Smooth muscle cell (in vitro differentiated cells): ENCODE measurements around the gene METAP1D. TPM values are rescaled to one million over a fixed set of nuclear protein-coding genes. Genes with fewer than 3 reads are reported as not detected.
A peak's percentile ranks its signal among the peaks of the same experiment; 100 is the strongest.

Experiments
- DNase-seq: peaks from one replicate; lab custom pipeline; 2025; ENCODE audit not compliant: unreplicated experiment; lab: John Stamatoyannopoulos, UW
- H2AFZ ChIP-seq: fragments of 200-600 bp; sonication (generic); 2 replicates; pipeline ENCODE4 v1.6.0; 2016; ENCODE audit warnings: antibody characterized with exemption, low read depth, mild to moderate bottlenecking
- H3F3A ChIP-seq: fragments of 200-600 bp; sonication (generic); 2 replicates; pipeline ENCODE4 v1.6.0; 2017; ENCODE audit warnings: antibody characterized with exemption, low read depth
- H3K27ac ChIP-seq: fragments of 200-600 bp; sonication (generic); 2 replicates; pipeline ENCODE4 v1.5.1; 2016; ENCODE audit warnings: low read depth, mild to moderate bottlenecking
- H3K27me3 ChIP-seq: fragments of 200-600 bp; sonication (generic); 2 replicates; pipeline ENCODE4 v1.6.1; 2016; ENCODE audit warnings: low read depth, mild to moderate bottlenecking
- H3K36me3 ChIP-seq: fragments of 200-600 bp; sonication (generic); 2 replicates; pipeline ENCODE4 v1.5.1; 2016; ENCODE audit warnings: low read depth
- H3K4me1 ChIP-seq: fragments of 200-600 bp; sonication (generic); 2 replicates; pipeline ENCODE4 v1.5.1; 2016; ENCODE audit warnings: low read depth
- H3K4me2 ChIP-seq: fragments of 200-600 bp; sonication (generic); 2 replicates; pipeline ENCODE4 v1.6.0; 2016; ENCODE audit warnings: mild to moderate bottlenecking
- H3K4me3 ChIP-seq: fragments of 200-600 bp; sonication (generic); 2 replicates; pipeline ENCODE4 v1.5.1; 2016; ENCODE audit warnings: mild to moderate bottlenecking
- H3K79me2 ChIP-seq: fragments of 200-600 bp; sonication (generic); 2 replicates; pipeline ENCODE4 v1.6.0; 2016; ENCODE audit warnings: low read depth, mild to moderate bottlenecking
- H3K9ac ChIP-seq: fragments of 200-600 bp; sonication (generic); 2 replicates; pipeline ENCODE4 v1.6.0; 2016; ENCODE audit warnings: low read depth
- H3K9me3 ChIP-seq: fragments of 200-600 bp; sonication (generic); replicated peaks from 2 replicates; pipeline ENCODE4 v1.5.1; 2016; ENCODE audit warnings: low read depth
- H4K20me1 ChIP-seq: fragments of 200-600 bp; sonication (generic); 2 replicates; pipeline ENCODE4 v1.6.0; 2016; ENCODE audit warnings: low read depth
- CTCF ChIP-seq: fragments of 200-600 bp; sonication (generic); IDR thresholded peaks from 2 replicates; pipeline ENCODE4 v1.5.1; 2017; ENCODE audit warnings: borderline replicate concordance, mild to moderate bottlenecking, antibody characterized with exemption; ENCODE audit not compliant: insufficient read depth, poor library complexity, severe bottlenecking
- WGBS: methylation state at CpG from one replicate; pipeline ENCODE4 v1.1.7; 2016; ENCODE audit warnings: low lambda C conversion rate; 5-methylcytosine and 5-hydroxymethylcytosine counted together
- polyA plus RNA-seq: library from polyadenylated mRNA; unstranded; fragments of >200 nt; fragmentation: Nextera tagmentation; extraction: Ambion mirVana; gene quantifications from 2 replicates; pipeline ENCODE4 v1.2.1, GENCODE V29; 2016
- total RNA-seq: library from RNA; depleted of rRNA; stranded (reverse); fragments of >200 nt; gene quantifications from 2 replicates; pipeline ENCODE4 v1.2.3, GENCODE V29; 2014

METAP1D gene
- total and polyA plus RNA-seq, 2 experiments from 2014 or later = 5.9 to 7.5 TPM

GRCh38 chr2:172079416-172079815 lies 79.7 kb downstream of the METAP1D start:
- H3K9ac ChIP-seq = no peak overlapping the region
- H4K20me1 ChIP-seq = no peaks in the 10 kb centered on the region
- no peaks in the 10 kb centered on the region for H3F3A ChIP-seq
- peaks cover 100% of the 10 kb centered on the region for H3K27me3 ChIP-seq
- H3K4me2 ChIP-seq = no peak overlapping the region
- TF ChIP-seq CTCF = no peak
- no peaks in the 10 kb centered on the region for H3K79me2 ChIP-seq
- no peaks in the 10 kb centered on the region for H3K36me3 ChIP-seq
- no peak for DNase-seq
- H3K4me1 ChIP-seq = peaks cover 6% of the 10 kb centered on the region
- H2AFZ ChIP-seq = no peak overlapping the region
- H3K9me3 ChIP-seq = no peaks in the 10 kb centered on the region
- no peak overlapping the region for H3K4me3 ChIP-seq
- H3K27ac ChIP-seq = no peak overlapping the region
- 76% methylated on average over 5 of the region's 5 CpGs for WGBS

- H3K4me2 ChIP-seq = peak overlapping the region; percentile 6
- no peak overlapping the region for H3K27ac ChIP-seq
- H3K4me1 ChIP-seq = peaks cover 8% of the 10 kb centered on the region
- no peak overlapping the region for H3K4me3 ChIP-seq
- no peak for DNase-seq
- H3K27me3 ChIP-seq = peaks cover 100% of the 10 kb centered on the region
- H3K9ac ChIP-seq = no peak overlapping the region
- no peaks in the 10 kb centered on the region for H3K9me3 ChIP-seq
- H4K20me1 ChIP-seq = no peaks in the 10 kb centered on the region
- H3K36me3 ChIP-seq = no peaks in the 10 kb centered on the region
- no peaks in the 10 kb centered on the region for H3K79me2 ChIP-seq
- H2AFZ ChIP-seq = no peak overlapping the region
- no peaks in the 10 kb centered on the region for H3F3A ChIP-seq
- no peak for TF ChIP-seq CTCF
- WGBS = 17% methylated on average over 38 of the region's 38 CpGs
These were observed 80.3 kb downstream of the METAP1D start for GRCh38 chr2:172079838-172080640.

GRCh38 chr2:172080641-172081220 lies 81.0 kb downstream of the METAP1D start:
- Histone ChIP-seq H3K27ac (no peak overlapping the region), H3K36me3 (no peaks in the 10 kb centered on the region), H3K9ac (no peak overlapping the region), H3K79me2 (no peaks in the 10 kb centered on the region), H3F3A (no peaks in the 10 kb centered on the region), H4K20me1 (no peaks in the 10 kb centered on the region), H3K9me3 (no peaks in the 10 kb centered on the region), H2AFZ (no peak overlapping the region), H3K4me2 (peak overlapping the region; percentile 9), H3K27me3 (peaks cover 100% of the 10 kb centered on the region), H3K4me3 (no peak overlapping the region), H3K4me1 (peaks cover 11% of the 10 kb centered on the region)
- no peak for TF ChIP-seq CTCF
- no peak for DNase-seq
- 4% methylated on average over 25 of the region's 25 CpGs for WGBS
